HG03097 (cell line): ENCODE data around the gene PLIN4.
"Not testable (repeated sequence)": the region's sequence is repeated elsewhere in the genome, so short reads cannot be mapped to it uniquely, and the experiment has no call there.

Experiments
- ATAC-seq: cut with Tn5 transposase; IDR thresholded peaks from one replicate; pipeline ENCODE4 v1.9.1; 2021; ENCODE audit not compliant: unreplicated experiment, low FRiP score

PLIN4 gene

GRCh38 chr19:4547303-4548237, 29.3 kb upstream of the PLIN4 start:
- no peak for ATAC-seq

GRCh38 chr19:4543842-4544647, 25.8 kb upstream of the PLIN4 start:
- no peak for ATAC-seq

- no peak for ATAC-seq
Measured at GRCh38 chr19:4542896-4543841, 24.9 kb upstream of the PLIN4 start.

- not testable (repeated sequence) for ATAC-seq
Measured at GRCh38 chr19:4541806-4542145, 23.5 kb upstream of the PLIN4 start.

GRCh38 chr19:4541114-4541805, 23.0 kb upstream of the PLIN4 start:
- ATAC-seq, result no peak

- no peak for ATAC-seq
Measured at GRCh38 chr19:4539693-4540581, 21.7 kb upstream of the PLIN4 start, which contains the start of gene LRG1. Gene LRG1 (minus strand): TSS chr19:4540036. CDS start chr19:4540013, 23 bp downstream.

GRCh38 chr19:4539169-4539692, 20.9 kb upstream of the PLIN4 start:
- no peak for ATAC-seq

GRCh38 chr19:4538601-4538954, 20.3 kb upstream of the PLIN4 start:
- no peak for ATAC-seq

GRCh38 chr19:4537953-4538600, 19.8 kb upstream of the PLIN4 start:
- no peak for ATAC-seq

- no peak for ATAC-seq
Measured at GRCh38 chr19:4536798-4537197, 18.5 kb upstream of the PLIN4 start.

- no peak for ATAC-seq
Measured at GRCh38 chr19:4534836-4535658, 16.8 kb upstream of the PLIN4 start, which contains the start of gene PLIN5. Gene PLIN5 (minus strand): TSS chr19:4535224. CDS start chr19:4534074, 1,150 bp downstream.

GRCh38 chr19:4533835-4534424, 15.6 kb upstream of the PLIN4 start:
- no peak for ATAC-seq

GRCh38 chr19:4533334-4533733, 15.0 kb upstream of the PLIN4 start:
- ATAC-seq, result no peak

GRCh38 chr19:4531562-4532165, 13.4 kb upstream of the PLIN4 start:
- ATAC-seq, result no peak

GRCh38 chr19:4529924-4530522, 11.7 kb upstream of the PLIN4 start:
- ATAC-seq, result no peak

- ATAC-seq, result no peak
Measured at GRCh38 chr19:4528843-4529242, 10.6 kb upstream of the PLIN4 start.
